GM23338 (cell line): Measurements from ENCODE around the gene PPIP5K1. TPM values are rescaled to one million over a fixed set of nuclear protein-coding genes. Genes with fewer than 3 reads are reported as not detected.

Experiments
- ATAC-seq: fragments of 200-7000 bp; cut with Tn5 transposase; 3 replicates; pipeline ENCODE4 v1.9.1; 2020
- DNase-seq: peaks from one replicate; pipeline ENCODE4 v3.0.0-alpha.2; 2015; ENCODE audit warnings: low spot score
- H2AFZ ChIP-seq: fragments of 200-600 bp; sonication (generic); 2 replicates; pipeline ENCODE4 v1.8.0; 2016; ENCODE audit warnings: antibody characterized with exemption, mild to moderate bottlenecking, moderate library complexity
- H3F3A ChIP-seq: fragments of 200-600 bp; sonication (generic); replicated peaks from 2 replicates; pipeline ENCODE4 v1.8.0; 2017; ENCODE audit warnings: antibody characterized with exemption, mixed run types, low read depth
- H3K27ac ChIP-seq: fragments of 200-600 bp; sonication (generic); 2 replicates; pipeline ENCODE4 v1.6.1; 2016; ENCODE audit warnings: low read depth
- H3K27me3 ChIP-seq: fragments of 200-600 bp; sonication (generic); 2 replicates; pipeline ENCODE4 v1.8.0; 2016; ENCODE audit warnings: mild to moderate bottlenecking, mixed run types, moderate library complexity; ENCODE audit not compliant: insufficient read depth
- H3K36me3 ChIP-seq: fragments of 200-600 bp; sonication (generic); 2 replicates; pipeline ENCODE4 v1.8.0; 2016; ENCODE audit warnings: mild to moderate bottlenecking; ENCODE audit not compliant: insufficient read depth
- H3K4me1 ChIP-seq: fragments of 200-600 bp; sonication (generic); 2 replicates; pipeline ENCODE4 v1.8.0; 2016; ENCODE audit warnings: mild to moderate bottlenecking, moderate library complexity; ENCODE audit not compliant: insufficient read depth
- H3K4me2 ChIP-seq: fragments of 200-600 bp; sonication (generic); 2 replicates; pipeline ENCODE4 v1.7.1; 2017; ENCODE audit warnings: mixed run types
- H3K4me3 ChIP-seq: fragments of 200-600 bp; sonication (generic); 2 replicates; pipeline ENCODE4 v1.6.1; 2016; ENCODE audit warnings: mixed run types
- H3K79me2 ChIP-seq: fragments of 200-600 bp; sonication (generic); replicated peaks from 2 replicates; pipeline ENCODE4 v1.8.0; 2017; ENCODE audit warnings: mild to moderate bottlenecking; ENCODE audit not compliant: insufficient read depth
- H3K9me2 ChIP-seq: fragments of 200-600 bp; sonication (generic); 2 replicates; pipeline ENCODE4 v1.8.0; 2017; ENCODE audit not compliant: insufficient read depth
- H4K20me1 ChIP-seq: fragments of 200-600 bp; sonication (generic); replicated peaks from 2 replicates; pipeline ENCODE4 v1.8.0; 2017; ENCODE audit warnings: mild to moderate bottlenecking; ENCODE audit not compliant: insufficient read depth
- H3K27ac Mint-ChIP-seq: 2 replicates; pipeline ENCODE4 v1.8.0; 2020; ENCODE audit warnings: inconsistent platforms, mild to moderate bottlenecking, moderate library complexity, mixed read lengths
- H3K27me3 Mint-ChIP-seq: 3 replicates; pipeline ENCODE4 v1.8.0; 2022; ENCODE audit warnings: low read depth, mild to moderate bottlenecking, moderate library complexity, mixed read lengths, inconsistent platforms; ENCODE audit not compliant: insufficient read depth, poor library complexity
- H3K36me3 Mint-ChIP-seq: 3 replicates; pipeline ENCODE4 v1.8.0; 2021; ENCODE audit warnings: low read depth, mild to moderate bottlenecking, inconsistent platforms, moderate library complexity, mixed read lengths
- H3K4me1 Mint-ChIP-seq: 3 replicates; pipeline ENCODE4 v1.8.0; 2020; ENCODE audit warnings: mild to moderate bottlenecking, inconsistent platforms, mixed read lengths
- H3K4me3 Mint-ChIP-seq: 3 replicates; pipeline ENCODE4 v1.8.0; 2021; ENCODE audit warnings: moderate library complexity, mild to moderate bottlenecking, inconsistent platforms, mixed read lengths
- H3K9me3 Mint-ChIP-seq: 3 replicates; pipeline ENCODE4 v1.8.0; 2020; ENCODE audit warnings: moderate library complexity, mild to moderate bottlenecking, inconsistent platforms, mixed read lengths
- CREB1 ChIP-seq: fragments of 250-450 bp; sonication (Bioruptor Pico); IDR thresholded peaks from 2 replicates; pipeline ENCODE4 v1.5.0; 2020; ENCODE audit warnings: low read depth, mild to moderate bottlenecking, moderate library complexity
- EZH2 ChIP-seq: fragments of 200-600 bp; sonication (generic); IDR thresholded peaks from one replicate; pipeline ENCODE4 v1.8.0; 2017; ENCODE audit warnings: antibody characterized with exemption, mild to moderate bottlenecking, low read depth; ENCODE audit not compliant: unreplicated experiment
- EZH2phosphoT487 ChIP-seq: fragments of 200-600 bp; sonication (generic); IDR thresholded peaks from one replicate; pipeline ENCODE4 v1.8.1; 2018; ENCODE audit warnings: antibody characterized with exemption; ENCODE audit not compliant: unreplicated experiment
- JUNB ChIP-seq: IDR thresholded peaks from one replicate; pipeline ENCODE4 v1.6.1; 2016; ENCODE audit warnings: antibody characterized with exemption; ENCODE audit not compliant: unreplicated experiment
- NANOG ChIP-seq: IDR thresholded peaks from 2 replicates; pipeline ENCODE4 v1.6.1; 2016; ENCODE audit warnings: antibody characterized with exemption, borderline replicate concordance
- POLR2AphosphoS5 ChIP-seq: IDR thresholded peaks from 2 replicates; pipeline ENCODE4 v1.6.1; 2016; ENCODE audit warnings: antibody characterized with exemption, low read depth
- STAT1 ChIP-seq: IDR thresholded peaks from one replicate; pipeline ENCODE4 v1.6.1; 2016; ENCODE audit warnings: antibody characterized with exemption; ENCODE audit not compliant: unreplicated experiment
- ZNF114 ChIP-seq: fragments of 250-450 bp; sonication (Bioruptor Pico); IDR thresholded peaks from 2 replicates; pipeline ENCODE4 v1.5.0; 2020; ENCODE audit warnings: mild to moderate bottlenecking, moderate library complexity
- ZNF331 ChIP-seq: fragments of 250-450 bp; sonication (Bioruptor Pico); IDR thresholded peaks from 2 replicates; pipeline ENCODE4 v1.5.0; 2020; ENCODE audit warnings: low read depth, mild to moderate bottlenecking, moderate library complexity
- polyA plus RNA-seq: library from polyadenylated mRNA; unstranded; fragments of >200 nt; fragmentation: Nextera tagmentation; extraction: Ambion mirVana; gene quantifications from 2 replicates; pipeline ENCODE4 v1.2.1, GENCODE V29; 2016
- total RNA-seq: library from RNA; depleted of rRNA; stranded (reverse); fragments of >200 nt; shearing (Covaris generic); gene quantifications from 2 replicates; pipeline ENCODE4 v1.2.3, GENCODE V29; 2014
- TF ChIP-seq, protein P1 (sequence below): fragments of 250-450 bp; sonication (Bioruptor Pico); IDR thresholded peaks from 2 replicates; pipeline ENCODE4 v1.5.0; 2020; ENCODE audit warnings: mild to moderate bottlenecking, moderate library complexity
- TF ChIP-seq, protein P2 (sequence below): IDR thresholded peaks from 2 replicates; pipeline ENCODE4 v1.6.1; 2016; ENCODE audit warnings: antibody characterized with exemption
- TF ChIP-seq, protein P3 (sequence below), 2 experiments: fragments of 200-600 bp in 1 of 2; sonication (generic) in 1 of 2; conservative IDR thresholded peaks; 2 replicates each; pipeline versions ENCODE4 v1.5.1 to v1.6.1; 2016 to 2017; ENCODE audit warnings: antibody characterized with exemption in 2 of 2, low read depth in 2 of 2, mild to moderate bottlenecking in 2 of 2, moderate library complexity in 1 of 2
- TF ChIP-seq, protein P4 (sequence below): IDR thresholded peaks from one replicate; pipeline ENCODE4 v1.6.1; 2018; ENCODE audit warnings: antibody characterized with exemption; ENCODE audit not compliant: unreplicated experiment

The PPIP5K1 gene
- total and polyA plus RNA-seq, 2 experiments from 2014 or later: 5.8 to 23.5 TPM

DNA sequence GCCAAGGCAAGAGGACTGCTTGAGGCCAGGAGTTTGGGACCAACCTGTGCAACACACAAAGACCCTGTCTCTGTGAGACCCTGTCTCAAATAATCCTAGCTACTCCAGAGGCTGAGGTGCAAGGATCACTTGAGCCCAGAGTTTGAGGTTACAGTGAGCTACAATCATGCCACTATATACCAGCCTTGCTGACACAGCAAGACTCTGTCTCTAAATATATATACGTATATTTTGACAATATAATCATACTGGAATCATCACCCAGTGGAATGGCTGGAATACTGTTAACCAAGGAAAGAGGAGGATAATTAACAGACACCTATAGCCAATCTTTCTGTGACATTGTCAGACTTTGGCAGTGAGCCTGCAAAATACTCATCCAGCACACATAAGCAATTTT lies 81.6 kb downstream of the PPIP5K1 start:
- peaks cover 26% of the 10 kb centered on the region for H3K27me3 Mint-ChIP-seq
- H3K36me3 ChIP-seq: no peaks in the 10 kb centered on the region
- H3K4me3 ChIP-seq: no peak overlapping the region
- H4K20me1 ChIP-seq: no peaks in the 10 kb centered on the region
- peaks cover 21% of the 10 kb centered on the region for H3K4me1 Mint-ChIP-seq
- no peak for DNase-seq
- no peak for ATAC-seq
- H3K9me3 Mint-ChIP-seq: no peaks in the 10 kb centered on the region
- H3K4me2 ChIP-seq: no peak overlapping the region
- H3K27ac Mint-ChIP-seq: no peak overlapping the region
- no peak overlapping the region; the same call in 2 of the 3 replicates for H3K4me3 Mint-ChIP-seq
- H2AFZ ChIP-seq: no peak overlapping the region
- peaks cover 16% of the 10 kb centered on the region for H3K4me1 ChIP-seq
- TF ChIP-seq CREB1 (CRISPR knock-in tag) (no peak), ZNF331 (no peak), EZH2 (no peak), ZNF114 (CRISPR knock-in tag) (no peak), STAT1 (no peak), POLR2AphosphoS5 (no peak), NANOG (no peak), JUNB (no peak), EZH2phosphoT487 (no peak)
- TF ChIP-seq, protein P1, sequence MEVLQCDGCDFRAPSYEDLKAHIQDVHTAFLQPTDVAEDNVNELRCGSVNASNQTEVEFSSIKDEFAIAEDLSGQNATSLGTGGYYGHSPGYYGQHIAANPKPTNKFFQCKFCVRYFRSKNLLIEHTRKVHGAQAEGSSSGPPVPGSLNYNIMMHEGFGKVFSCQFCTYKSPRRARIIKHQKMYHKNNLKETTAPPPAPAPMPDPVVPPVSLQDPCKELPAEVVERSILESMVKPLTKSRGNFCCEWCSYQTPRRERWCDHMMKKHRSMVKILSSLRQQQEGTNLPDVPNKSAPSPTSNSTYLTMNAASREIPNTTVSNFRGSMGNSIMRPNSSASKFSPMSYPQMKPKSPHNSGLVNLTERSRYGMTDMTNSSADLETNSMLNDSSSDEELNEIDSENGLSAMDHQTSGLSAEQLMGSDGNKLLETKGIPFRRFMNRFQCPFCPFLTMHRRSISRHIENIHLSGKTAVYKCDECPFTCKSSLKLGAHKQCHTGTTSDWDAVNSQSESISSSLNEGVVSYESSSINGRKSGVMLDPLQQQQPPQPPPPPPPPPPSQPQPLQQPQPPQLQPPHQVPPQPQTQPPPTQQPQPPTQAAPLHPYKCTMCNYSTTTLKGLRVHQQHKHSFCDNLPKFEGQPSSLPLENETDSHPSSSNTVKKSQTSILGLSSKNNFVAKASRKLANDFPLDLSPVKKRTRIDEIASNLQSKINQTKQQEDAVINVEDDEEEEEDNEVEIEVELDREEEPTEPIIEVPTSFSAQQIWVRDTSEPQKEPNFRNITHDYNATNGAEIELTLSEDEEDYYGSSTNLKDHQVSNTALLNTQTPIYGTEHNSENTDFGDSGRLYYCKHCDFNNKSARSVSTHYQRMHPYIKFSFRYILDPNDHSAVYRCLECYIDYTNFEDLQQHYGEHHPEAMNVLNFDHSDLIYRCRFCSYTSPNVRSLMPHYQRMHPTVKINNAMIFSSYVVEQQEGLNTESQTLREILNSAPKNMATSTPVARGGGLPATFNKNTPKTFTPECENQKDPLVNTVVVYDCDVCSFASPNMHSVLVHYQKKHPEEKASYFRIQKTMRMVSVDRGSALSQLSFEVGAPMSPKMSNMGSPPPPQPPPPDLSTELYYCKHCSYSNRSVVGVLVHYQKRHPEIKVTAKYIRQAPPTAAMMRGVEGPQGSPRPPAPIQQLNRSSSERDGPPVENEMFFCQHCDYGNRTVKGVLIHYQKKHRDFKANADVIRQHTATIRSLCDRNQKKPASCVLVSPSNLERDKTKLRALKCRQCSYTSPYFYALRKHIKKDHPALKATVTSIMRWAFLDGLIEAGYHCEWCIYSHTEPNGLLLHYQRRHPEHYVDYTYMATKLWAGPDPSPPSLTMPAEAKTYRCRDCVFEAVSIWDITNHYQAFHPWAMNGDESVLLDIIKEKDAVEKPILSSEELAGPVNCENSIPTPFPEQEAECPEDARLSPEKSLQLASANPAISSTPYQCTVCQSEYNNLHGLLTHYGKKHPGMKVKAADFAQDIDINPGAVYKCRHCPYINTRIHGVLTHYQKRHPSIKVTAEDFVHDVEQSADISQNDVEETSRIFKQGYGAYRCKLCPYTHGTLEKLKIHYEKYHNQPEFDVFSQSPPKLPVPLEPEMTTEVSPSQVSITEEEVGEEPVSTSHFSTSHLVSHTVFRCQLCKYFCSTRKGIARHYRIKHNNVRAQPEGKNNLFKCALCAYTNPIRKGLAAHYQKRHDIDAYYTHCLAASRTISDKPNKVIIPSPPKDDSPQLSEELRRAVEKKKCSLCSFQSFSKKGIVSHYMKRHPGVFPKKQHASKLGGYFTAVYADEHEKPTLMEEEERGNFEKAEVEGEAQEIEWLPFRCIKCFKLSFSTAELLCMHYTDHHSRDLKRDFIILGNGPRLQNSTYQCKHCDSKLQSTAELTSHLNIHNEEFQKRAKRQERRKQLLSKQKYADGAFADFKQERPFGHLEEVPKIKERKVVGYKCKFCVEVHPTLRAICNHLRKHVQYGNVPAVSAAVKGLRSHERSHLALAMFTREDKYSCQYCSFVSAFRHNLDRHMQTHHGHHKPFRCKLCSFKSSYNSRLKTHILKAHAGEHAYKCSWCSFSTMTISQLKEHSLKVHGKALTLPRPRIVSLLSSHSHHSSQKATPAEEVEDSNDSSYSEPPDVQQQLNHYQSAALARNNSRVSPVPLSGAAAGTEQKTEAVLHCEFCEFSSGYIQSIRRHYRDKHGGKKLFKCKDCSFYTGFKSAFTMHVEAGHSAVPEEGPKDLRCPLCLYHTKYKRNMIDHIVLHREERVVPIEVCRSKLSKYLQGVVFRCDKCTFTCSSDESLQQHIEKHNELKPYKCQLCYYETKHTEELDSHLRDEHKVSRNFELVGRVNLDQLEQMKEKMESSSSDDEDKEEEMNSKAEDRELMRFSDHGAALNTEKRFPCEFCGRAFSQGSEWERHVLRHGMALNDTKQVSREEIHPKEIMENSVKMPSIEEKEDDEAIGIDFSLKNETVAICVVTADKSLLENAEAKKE (CRISPR knock-in tag): no peak
- TF ChIP-seq, protein P2, sequence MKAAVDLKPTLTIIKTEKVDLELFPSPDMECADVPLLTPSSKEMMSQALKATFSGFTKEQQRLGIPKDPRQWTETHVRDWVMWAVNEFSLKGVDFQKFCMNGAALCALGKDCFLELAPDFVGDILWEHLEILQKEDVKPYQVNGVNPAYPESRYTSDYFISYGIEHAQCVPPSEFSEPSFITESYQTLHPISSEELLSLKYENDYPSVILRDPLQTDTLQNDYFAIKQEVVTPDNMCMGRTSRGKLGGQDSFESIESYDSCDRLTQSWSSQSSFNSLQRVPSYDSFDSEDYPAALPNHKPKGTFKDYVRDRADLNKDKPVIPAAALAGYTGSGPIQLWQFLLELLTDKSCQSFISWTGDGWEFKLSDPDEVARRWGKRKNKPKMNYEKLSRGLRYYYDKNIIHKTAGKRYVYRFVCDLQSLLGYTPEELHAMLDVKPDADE: no peak
- TF ChIP-seq, protein P3, sequence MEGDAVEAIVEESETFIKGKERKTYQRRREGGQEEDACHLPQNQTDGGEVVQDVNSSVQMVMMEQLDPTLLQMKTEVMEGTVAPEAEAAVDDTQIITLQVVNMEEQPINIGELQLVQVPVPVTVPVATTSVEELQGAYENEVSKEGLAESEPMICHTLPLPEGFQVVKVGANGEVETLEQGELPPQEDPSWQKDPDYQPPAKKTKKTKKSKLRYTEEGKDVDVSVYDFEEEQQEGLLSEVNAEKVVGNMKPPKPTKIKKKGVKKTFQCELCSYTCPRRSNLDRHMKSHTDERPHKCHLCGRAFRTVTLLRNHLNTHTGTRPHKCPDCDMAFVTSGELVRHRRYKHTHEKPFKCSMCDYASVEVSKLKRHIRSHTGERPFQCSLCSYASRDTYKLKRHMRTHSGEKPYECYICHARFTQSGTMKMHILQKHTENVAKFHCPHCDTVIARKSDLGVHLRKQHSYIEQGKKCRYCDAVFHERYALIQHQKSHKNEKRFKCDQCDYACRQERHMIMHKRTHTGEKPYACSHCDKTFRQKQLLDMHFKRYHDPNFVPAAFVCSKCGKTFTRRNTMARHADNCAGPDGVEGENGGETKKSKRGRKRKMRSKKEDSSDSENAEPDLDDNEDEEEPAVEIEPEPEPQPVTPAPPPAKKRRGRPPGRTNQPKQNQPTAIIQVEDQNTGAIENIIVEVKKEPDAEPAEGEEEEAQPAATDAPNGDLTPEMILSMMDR (conservative IDR thresholded peaks at IDR 0.05; ENCODE audit: low read depth in 2 of 2): no peak
- TF ChIP-seq, protein P4, sequence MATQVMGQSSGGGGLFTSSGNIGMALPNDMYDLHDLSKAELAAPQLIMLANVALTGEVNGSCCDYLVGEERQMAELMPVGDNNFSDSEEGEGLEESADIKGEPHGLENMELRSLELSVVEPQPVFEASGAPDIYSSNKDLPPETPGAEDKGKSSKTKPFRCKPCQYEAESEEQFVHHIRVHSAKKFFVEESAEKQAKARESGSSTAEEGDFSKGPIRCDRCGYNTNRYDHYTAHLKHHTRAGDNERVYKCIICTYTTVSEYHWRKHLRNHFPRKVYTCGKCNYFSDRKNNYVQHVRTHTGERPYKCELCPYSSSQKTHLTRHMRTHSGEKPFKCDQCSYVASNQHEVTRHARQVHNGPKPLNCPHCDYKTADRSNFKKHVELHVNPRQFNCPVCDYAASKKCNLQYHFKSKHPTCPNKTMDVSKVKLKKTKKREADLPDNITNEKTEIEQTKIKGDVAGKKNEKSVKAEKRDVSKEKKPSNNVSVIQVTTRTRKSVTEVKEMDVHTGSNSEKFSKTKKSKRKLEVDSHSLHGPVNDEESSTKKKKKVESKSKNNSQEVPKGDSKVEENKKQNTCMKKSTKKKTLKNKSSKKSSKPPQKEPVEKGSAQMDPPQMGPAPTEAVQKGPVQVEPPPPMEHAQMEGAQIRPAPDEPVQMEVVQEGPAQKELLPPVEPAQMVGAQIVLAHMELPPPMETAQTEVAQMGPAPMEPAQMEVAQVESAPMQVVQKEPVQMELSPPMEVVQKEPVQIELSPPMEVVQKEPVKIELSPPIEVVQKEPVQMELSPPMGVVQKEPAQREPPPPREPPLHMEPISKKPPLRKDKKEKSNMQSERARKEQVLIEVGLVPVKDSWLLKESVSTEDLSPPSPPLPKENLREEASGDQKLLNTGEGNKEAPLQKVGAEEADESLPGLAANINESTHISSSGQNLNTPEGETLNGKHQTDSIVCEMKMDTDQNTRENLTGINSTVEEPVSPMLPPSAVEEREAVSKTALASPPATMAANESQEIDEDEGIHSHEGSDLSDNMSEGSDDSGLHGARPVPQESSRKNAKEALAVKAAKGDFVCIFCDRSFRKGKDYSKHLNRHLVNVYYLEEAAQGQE: no peak
- H3K27me3 ChIP-seq: peaks cover 23% of the 10 kb centered on the region
- H3K36me3 Mint-ChIP-seq: no peaks in the 10 kb centered on the region; the same call in 2 of the 3 replicates
- no peak overlapping the region for H3K27ac ChIP-seq
- H3K9me2 ChIP-seq: no peaks in the 10 kb centered on the region
- peaks cover 11% of the 10 kb centered on the region for H3F3A ChIP-seq
- H3K79me2 ChIP-seq: no peaks in the 10 kb centered on the region
